Measurements from ENCODE around the gene SULF2.

DNA sequence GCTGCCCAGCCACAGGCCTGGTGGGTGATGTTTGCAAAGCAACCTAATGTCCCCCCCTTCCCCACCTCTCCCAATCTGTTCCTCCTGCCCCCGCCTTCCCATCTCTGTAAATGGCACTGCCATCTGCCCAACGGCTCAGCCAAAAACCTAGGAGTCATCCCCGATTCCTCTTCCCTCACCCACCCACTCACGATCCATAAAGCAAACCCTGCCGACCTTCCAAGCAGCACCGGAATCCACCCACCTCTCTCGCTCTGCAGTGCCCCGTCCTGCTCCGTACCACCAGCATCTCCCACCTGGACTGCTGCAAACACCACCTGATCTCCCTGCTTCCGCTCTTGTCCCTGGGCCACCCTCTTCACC, 37.6 kb downstream of the SULF2 start:
- no peak for TF ChIP-seq POLR2A (IDR thresholded peaks at IDR 0.05)
- TF ChIP-seq, protein P1, sequence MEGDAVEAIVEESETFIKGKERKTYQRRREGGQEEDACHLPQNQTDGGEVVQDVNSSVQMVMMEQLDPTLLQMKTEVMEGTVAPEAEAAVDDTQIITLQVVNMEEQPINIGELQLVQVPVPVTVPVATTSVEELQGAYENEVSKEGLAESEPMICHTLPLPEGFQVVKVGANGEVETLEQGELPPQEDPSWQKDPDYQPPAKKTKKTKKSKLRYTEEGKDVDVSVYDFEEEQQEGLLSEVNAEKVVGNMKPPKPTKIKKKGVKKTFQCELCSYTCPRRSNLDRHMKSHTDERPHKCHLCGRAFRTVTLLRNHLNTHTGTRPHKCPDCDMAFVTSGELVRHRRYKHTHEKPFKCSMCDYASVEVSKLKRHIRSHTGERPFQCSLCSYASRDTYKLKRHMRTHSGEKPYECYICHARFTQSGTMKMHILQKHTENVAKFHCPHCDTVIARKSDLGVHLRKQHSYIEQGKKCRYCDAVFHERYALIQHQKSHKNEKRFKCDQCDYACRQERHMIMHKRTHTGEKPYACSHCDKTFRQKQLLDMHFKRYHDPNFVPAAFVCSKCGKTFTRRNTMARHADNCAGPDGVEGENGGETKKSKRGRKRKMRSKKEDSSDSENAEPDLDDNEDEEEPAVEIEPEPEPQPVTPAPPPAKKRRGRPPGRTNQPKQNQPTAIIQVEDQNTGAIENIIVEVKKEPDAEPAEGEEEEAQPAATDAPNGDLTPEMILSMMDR (IDR thresholded peaks at IDR 0.05): no peak
